ENCODE measurements around the gene PTPRJ. TPM values are rescaled to one million over a fixed set of nuclear protein-coding genes. Genes with fewer than 3 reads are reported as not detected.

The PTPRJ gene
- total RNA-seq, 4 donors from 2014 or later: 4.2 to 26.2 (median 9.2) TPM

DNA sequence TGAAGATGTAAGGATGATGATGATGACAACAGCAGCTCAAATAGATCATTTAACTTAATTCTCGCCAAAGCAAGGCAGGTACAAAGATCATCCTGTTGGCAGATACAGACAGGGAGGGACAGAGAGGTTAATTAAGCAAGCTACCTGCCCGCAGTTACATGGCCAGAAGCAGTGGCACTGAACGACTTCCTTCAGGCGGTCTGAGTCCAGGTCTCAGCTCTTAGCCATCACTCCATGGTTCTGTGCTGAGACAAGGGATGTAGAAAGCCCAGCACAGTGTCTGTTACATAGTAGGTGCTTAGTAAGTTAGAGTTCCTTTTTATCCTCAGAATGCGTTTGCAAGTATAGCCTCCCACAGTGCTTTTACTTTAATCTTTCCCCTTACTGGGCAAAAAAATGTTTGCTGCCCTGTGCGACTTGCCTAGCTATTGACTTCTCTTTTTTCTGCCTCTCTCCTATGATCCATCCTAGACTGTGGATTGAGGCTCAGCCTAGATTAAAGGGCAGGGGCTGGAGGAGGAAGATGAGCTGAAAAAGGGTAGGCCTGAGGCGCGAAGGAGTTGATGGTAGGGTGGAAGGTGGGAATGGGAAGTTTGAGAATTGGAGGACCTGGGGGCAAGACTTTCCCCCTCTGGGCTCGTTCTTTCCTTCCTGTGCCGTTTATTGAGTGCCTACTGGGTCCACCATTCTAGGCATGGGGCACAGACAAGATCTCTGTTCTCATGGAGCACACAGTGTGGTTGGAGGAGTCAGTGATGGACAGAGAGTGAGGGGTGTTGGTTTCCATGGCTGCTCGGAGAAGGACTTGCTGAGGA lies 128.1 kb downstream of the PTPRJ start:
- peak in 1 of 2 donors; percentile 54 for DNase-seq (ENCODE audit: low spot score in 2 of 2)
- intact Hi-C loops (cut with DNase I; ENCODE audit: low total_unique reads): no loop called here
- TF ChIP-seq, protein P1, sequence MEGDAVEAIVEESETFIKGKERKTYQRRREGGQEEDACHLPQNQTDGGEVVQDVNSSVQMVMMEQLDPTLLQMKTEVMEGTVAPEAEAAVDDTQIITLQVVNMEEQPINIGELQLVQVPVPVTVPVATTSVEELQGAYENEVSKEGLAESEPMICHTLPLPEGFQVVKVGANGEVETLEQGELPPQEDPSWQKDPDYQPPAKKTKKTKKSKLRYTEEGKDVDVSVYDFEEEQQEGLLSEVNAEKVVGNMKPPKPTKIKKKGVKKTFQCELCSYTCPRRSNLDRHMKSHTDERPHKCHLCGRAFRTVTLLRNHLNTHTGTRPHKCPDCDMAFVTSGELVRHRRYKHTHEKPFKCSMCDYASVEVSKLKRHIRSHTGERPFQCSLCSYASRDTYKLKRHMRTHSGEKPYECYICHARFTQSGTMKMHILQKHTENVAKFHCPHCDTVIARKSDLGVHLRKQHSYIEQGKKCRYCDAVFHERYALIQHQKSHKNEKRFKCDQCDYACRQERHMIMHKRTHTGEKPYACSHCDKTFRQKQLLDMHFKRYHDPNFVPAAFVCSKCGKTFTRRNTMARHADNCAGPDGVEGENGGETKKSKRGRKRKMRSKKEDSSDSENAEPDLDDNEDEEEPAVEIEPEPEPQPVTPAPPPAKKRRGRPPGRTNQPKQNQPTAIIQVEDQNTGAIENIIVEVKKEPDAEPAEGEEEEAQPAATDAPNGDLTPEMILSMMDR (IDR thresholded peaks at IDR 0.05): no peak
- TF ChIP-seq POLR2A (IDR thresholded peaks at IDR 0.05): no peak
- 83 to 85% methylated on average over 11 of the region's 11 CpGs for WGBS, 2 donors
- H3K4me3 ChIP-seq (ENCODE audit: low read depth, poor library complexity, severe bottlenecking): no peak overlapping the region

DNA sequence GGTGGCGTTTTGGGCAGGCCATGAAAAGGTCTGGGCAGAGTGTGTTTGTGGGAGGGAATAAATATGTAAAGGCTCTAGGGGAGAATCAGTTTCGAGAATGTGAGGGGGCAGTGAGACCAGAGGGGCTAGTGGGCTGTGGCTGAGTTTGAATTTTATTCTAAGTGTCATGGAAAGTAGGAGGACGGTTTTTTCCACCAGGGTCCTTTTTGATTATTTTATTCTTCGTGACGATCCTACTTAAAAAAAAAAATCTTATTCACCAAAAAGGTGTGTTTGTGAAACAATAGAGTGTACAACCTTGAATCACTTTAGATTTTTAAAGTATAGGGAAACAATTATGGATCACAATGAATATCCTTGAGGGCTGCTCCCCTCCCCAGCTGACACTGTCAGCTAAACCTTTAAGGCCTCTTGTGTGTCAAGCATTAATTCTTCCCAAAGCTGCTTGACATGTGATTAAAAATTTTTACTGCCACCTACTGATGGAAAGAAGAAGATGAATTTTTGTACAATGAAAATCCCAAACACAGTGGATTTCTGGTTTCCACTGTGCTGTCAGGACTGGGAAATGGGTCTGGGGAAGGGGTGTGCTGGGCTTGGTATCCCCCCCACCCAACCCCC lies 128.8 kb downstream of the PTPRJ start:
- no peak overlapping the region for H3K4me3 ChIP-seq (ENCODE audit: low read depth, poor library complexity, severe bottlenecking)
- no peak for DNase-seq (ENCODE audit: low spot score in 2 of 2)
- no peak for TF ChIP-seq POLR2A (IDR thresholded peaks at IDR 0.05)
- TF ChIP-seq, protein P1 (IDR thresholded peaks at IDR 0.05): no peak
- 78 to 83% methylated on average over 5 of the region's 5 CpGs for WGBS, 2 donors
- intact Hi-C loops (cut with DNase I; ENCODE audit: low total_unique reads): no loop called here

DNA sequence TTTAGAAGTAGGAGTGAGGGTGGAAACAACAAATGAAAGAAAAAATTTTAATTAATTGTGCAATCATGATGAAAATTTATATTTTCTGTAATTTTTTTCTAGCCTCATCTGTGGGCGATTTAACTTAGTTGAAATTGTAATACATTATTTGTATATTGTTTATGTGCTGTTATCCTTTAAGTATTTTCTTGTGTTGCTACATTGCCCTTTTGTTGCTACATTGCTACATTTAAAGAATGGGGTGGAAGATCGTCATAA lies 130.1 kb downstream of the PTPRJ start:
- intact Hi-C loops (cut with DNase I; ENCODE audit: low total_unique reads): loop anchor here (5.0 kb wide), 1 partner anchor 178 kb away; no protein-coding TSS in a partner anchor
- 64 to 69% methylated on average over 2 of the region's 2 CpGs for WGBS, 2 donors
- no peak for TF ChIP-seq POLR2A (IDR thresholded peaks at IDR 0.05)
- TF ChIP-seq, protein P1 (IDR thresholded peaks at IDR 0.05): no peak
- no peak overlapping the region for H3K4me3 ChIP-seq (ENCODE audit: low read depth, poor library complexity, severe bottlenecking)
- DNase-seq (ENCODE audit: low spot score in 2 of 2): no peak

DNA sequence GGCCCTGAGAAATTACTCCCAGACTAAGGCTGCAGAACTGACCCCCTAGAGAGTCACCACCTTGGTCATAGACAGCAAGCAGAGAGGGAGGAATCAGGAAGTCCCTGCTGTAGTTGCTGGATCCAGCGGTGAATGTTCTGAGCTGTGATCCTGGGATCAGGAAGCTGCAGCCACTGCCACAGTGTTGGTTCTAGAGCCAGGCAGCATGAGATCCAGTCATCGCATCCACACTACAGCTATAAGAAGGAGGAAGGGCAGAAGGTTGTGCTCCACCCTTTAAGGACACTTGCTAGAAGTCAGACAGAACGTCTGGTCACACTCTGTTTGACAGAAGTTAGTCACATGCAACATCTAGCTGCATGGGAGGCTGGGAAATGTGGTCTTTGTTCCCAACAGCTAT lies 131.5 kb downstream of the PTPRJ start:
- TF ChIP-seq, protein P1 (IDR thresholded peaks at IDR 0.05): no peak
- no peak for TF ChIP-seq POLR2A (IDR thresholded peaks at IDR 0.05)
- no peak overlapping the region for H3K4me3 ChIP-seq (ENCODE audit: low read depth, poor library complexity, severe bottlenecking)
- intact Hi-C loops (cut with DNase I; ENCODE audit: low total_unique reads): loop anchor here (5.0 kb wide), 1 partner anchor 180 kb away; no protein-coding TSS in a partner anchor
- WGBS, 2 donors: 65 to 74% methylated on average over 3 of the region's 3 CpGs
- peak in 1 of 2 donors; percentile 70 for DNase-seq (ENCODE audit: low spot score in 2 of 2)

DNA sequence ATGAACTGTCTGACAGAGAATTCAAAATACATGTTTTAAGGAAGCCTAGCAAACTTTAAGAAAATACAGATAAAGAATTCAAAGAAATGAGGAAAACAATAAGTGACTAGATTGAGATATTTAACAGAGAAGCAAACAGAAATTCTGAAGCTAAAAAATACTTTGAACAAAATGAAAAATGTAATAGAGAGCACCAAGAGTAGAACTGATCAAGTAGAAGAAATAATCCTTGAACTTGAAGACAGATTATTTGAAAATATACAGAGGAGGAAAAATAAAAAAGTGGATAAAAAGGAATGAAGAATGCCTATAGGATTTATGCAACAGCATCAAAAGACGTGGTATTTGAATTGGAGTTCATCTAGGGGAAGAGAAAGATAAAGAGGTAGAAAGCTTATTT lies 134.4 kb downstream of the PTPRJ start:
- H3K4me3 ChIP-seq (ENCODE audit: low read depth, poor library complexity, severe bottlenecking): no peak overlapping the region
- TF ChIP-seq, protein P1 (IDR thresholded peaks at IDR 0.05): no peak
- no peak for TF ChIP-seq POLR2A (IDR thresholded peaks at IDR 0.05)
- intact Hi-C loops (cut with DNase I; ENCODE audit: low total_unique reads): loop anchor here (5.0 kb wide), 1 partner anchor 182 kb away; no protein-coding TSS in a partner anchor
- 89 to 100% methylated on average over 1 of the region's 1 CpG for WGBS, 2 donors
- no peak for DNase-seq (ENCODE audit: low spot score in 2 of 2)
